A172 (cell line): ENCODE data around the gene BAIAP2. TPM values are rescaled to one million over a fixed set of nuclear protein-coding genes. Genes with fewer than 3 reads are reported as not detected.
"Not testable (repeated sequence)": the region's sequence is repeated elsewhere in the genome, so short reads cannot be mapped to it uniquely, and the experiment has no call there.

Source experiments
- DNase-seq: peaks from one replicate; pipeline ENCODE4 v3.0.0-alpha.2; 2015; ENCODE audit warnings: low spot score
- total RNA-seq: library from RNA; depleted of rRNA; stranded (reverse); fragments of >200 nt; shearing (Covaris generic); gene quantifications from 2 replicates; pipeline ENCODE4 v1.2.3, GENCODE V29; 2014

The BAIAP2 gene
- total RNA-seq, 1 experiment from 2014 or later: 89.5 TPM

DNA sequence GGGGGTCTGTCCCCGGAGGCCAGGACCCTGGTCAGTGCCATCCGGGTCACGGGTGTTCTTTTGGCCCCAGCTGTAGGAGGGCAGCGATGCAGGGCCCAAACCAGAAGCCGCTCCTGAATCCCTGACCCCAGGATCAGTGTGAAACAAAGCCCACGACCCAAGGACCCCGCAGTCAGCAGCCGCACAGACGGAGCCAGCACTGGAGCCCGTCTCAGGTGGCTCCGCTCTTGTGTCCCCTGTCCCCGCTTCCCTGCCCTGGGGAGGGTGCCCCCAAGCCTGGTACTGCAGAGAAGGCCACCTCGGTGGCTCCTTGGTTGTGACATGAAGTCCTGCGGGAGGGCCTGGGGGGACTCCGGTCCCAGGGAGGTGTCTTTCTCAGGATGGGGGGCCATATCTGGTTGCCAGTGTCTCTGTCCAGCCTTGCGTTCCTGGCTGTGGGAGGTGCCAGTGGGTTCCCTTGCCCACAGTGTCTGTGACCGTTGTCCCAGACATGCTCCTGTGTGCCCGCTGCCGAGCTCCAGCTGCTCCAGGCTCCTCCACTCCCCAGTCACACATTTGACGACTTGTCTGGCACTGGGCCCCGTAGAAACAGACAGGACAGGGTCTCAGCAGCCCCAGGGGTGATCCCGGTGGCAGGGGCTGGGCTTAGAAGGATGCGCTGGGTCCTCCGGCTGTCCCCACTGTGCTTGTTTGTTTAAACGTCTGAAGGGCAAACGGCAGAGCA is 33.6 kb downstream of the BAIAP2 start:
- DNase-seq: no peak

DNA sequence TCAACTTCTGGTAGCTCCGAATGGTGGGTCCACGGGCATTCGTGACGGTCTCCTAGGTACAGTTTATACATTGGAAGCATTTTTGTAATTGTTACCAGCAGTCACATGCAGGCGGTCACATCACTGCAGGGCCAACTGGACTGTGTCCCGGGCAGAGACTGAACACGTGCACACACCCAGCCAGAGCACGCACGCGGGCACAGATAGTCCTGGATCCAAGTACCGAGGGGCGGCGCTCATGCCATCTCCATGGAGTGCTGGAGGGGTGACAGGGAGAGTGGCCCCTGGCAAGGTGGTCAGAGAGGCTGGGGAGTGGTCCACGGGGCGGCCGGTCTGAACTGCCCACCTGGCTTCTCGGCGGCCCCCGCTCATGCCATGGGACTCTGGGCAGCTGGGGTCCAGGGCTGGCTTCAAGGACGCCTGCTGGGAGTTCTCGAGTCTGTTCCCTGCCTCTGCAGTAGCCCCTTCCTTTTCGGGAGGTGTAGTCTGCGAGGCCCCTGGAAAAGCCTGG is 34.2 kb downstream of the BAIAP2 start:
- no peak for DNase-seq

DNA sequence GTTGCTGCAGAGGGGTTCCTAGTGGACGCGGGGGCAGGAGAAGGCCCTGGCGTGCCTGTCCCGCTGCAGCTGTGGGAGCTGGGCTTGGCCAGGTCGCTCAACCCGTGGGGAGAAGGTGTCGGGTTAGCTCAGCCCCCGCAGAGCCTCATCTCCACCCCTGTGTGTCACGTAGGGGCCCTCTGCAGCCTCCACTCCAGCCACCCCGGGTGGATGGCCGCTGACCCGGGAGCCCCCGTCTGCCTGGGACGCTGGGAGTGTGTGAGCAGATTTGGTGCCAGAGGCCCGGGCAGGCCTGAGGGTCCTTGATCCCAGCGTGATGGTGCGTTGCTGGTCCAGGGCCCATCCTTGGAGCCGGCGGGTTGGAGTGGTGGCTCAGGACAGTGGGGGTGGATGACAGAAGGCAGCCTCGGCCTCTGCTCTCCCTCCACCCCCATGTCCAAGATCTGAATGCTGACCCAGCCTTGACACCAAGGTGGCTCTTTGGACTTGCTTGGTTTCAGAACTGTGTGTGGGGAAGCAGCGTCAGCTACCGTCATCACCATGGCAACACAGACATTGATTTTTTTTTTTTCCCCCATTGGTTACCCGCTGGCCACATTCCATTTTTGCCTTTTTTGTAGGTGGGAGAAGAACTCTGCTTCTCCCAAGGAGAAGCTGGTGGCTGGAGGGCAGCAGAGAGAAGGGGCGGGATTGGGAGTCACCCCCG is 35.7 kb downstream of the BAIAP2 start:
- DNase-seq: no peak

DNA sequence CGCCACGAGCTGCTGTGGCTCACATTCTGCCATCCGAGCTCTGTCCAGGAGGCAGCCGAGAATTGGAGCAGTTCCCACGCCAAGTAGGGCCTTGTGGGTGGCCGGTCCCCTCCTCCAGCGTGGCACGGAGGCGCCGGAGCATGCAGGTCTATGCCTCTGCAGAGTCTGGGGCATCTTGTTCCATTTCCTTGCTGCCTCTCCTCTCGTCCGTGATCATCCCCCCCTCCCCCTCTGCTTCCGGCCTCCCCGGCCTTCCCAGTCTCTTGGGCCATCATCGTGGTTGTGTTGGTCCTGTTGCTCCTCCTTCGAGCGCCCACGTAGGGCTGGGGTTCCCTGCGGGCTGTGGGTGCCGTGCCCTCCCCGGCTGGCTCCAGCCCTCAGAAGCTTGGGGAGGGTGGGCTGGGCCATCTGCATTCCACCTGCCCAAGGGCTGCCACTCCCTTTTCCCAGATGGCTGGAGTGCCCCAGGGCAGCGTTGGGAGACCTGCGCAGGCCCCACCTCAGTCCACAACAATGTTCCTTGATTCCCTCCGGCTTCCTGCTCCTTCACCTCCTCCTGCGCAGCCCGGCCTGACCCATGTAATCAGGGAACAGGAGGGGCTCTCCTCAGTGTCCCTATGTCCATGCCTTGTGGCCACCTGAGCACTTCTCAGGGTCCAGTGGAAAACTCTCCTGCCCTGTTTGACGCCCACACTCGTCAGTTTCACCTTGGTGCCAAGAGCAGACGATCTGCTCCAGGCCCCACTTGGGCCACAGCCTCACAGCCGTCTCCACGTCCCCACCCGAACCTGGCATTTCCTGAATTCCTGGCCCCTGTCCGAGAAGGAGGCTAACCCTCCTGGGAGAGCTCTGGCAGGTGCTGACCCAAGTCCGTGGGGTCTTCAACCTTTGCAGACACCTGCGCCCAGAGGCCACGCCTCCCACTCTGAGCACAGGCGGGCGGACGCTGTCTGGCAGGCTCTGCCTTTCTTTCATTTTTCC is 37.1 kb downstream of the BAIAP2 start:
- DNase-seq: no peak

DNA sequence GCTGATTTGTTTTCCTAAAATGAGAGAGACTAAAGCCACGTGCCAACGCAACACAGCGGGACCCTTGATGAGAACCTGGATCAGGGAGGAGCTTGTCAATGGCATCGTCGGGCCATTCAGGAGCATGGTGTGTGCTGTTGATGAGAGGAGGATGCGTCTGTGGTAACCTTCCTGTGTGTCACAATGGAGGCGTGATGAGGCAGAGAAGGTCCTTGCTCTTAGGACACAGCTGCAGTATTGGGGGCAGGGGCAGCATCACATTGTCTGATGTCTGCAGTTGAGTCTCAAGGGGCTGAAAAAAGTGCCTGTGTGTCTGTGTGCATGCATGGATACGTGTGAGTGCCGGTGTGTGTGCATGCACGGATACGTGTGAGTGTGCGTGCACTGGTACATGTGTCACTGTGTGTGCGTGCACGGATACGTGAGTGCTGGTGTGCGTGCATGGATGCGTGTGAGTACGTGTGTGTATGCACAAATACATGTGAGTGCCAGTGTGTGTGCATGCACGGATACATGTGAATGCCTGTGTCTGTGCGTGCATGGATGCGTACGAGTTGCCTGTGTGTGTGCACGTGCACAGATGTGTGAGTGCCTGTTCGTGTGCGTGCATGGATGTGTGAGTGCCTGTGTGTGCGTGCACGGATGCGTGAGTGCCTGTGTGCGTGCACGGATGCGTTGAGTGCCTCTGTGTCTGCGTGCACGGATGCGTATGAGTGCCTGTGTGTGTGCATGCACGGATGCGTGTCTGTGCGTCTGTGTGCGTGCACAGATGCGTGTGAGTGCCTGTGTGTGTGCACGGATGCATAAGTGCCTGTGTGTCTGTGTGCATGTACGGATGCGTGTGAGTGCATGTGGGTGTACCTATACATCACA is 39.3 kb downstream of the BAIAP2 start:
- no peak for DNase-seq

DNA sequence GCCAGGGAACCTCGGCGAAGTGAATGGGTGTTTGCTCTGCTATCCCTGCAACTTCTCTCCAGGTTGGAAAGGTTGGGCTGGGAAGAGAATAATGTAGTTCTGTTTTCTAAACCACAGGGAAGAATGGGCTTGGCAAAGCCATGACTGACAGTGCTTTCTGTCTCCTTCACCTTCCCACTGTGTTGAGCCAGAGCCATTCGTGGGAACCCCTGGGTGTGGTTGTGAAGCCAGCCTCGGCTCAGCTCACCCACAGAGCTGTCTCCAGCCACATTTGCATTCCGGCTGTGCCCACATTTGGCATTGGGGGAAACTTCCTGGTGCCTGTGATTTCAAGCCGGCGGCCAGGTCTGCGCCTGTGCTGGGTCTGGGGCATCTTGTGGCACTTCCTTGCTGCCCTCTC is 39.9 kb downstream of the BAIAP2 start:
- DNase-seq: peak; percentile 69

DNA sequence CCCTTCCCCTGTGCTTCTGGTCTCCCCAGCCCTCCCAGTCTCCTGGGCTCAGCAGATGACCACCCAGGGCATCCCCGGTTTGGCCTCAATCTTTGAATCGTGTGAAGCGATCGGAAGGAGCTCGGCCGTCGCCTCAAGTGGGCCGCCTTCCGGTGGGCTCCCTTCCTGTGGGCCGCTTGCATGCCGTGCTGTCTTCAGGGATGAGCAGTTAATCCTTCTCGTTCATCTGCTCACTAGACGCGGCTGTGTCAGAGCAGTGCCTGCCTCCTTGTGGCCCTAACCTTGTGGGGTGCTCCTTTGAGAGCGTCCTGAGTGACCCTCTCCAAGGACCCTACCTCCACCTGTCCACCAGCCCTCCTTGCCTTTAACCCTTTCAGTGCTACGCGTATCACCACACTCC is 40.4 kb downstream of the BAIAP2 start:
- DNase-seq: no peak

DNA sequence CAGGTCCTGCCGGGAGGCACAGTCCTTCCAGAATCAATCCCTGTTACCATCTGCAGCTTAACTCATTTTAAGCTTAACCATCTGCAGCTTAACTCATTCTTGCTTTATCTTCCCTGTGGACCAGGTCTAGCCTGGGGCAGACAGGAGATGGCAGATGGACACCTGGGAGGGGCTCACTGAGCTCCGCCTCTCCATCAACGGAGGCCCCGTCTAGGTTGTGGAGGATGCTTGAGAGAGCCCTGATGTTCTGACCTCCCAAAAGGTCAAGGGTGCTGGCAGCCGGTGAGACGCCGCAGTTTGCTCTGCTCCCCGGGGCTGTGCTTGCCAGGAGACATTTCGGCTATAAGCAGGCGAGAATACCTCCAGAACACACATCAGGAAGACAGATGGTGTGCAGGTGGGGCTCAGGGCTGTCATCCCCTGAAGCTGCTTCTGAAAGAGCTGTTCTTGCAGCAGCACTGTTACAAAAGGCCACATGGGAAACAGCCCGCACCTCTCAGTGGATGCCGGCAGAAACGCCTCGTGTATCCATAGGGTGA is 41.3 kb downstream of the BAIAP2 start:
- no peak for DNase-seq

DNA sequence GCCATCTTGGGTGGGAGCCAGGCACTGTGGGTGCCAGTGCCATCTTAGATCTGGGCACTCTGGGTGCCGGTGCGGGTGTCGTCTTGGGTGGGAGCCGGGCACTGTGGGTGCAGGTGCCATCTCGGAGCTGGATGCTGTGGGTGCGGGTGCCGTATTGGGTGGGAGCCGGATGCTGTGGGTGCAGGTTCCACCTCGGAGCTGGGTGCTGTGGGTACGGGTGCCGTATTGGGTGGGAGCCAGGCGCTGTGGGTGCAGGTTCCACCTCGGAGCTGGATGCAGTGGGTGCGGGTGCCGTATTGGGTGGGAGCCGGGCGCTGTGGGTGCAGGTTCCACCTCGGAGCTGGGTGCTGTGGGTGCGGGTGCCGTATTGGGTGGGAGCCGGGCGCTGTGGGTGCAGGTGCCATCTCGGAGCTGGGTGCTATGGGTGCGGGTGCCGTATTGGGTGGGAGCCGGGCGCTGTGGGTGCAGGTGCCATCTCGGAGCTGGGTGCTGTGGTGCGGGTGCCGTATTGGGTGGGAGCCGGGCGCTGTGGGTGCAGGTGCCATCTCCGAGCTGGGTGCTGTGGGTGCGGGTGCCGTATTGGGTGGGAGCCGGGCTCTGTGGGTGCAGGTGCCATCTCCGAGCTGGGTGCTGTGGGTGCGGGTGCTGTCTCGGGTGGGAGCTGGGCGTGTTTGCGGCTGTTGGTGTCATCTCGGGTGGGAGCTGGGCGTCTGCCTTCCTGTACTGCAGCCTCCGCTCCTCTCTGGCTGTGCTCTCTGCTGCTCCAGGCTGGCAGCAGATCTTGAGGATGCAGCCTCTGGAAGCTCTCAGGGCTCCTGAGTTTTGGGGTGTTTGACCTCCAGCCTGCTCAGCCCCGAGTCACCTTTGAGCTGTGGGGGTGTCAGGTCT is 43.3 kb downstream of the BAIAP2 start:
- not testable (repeated sequence) for DNase-seq

DNA sequence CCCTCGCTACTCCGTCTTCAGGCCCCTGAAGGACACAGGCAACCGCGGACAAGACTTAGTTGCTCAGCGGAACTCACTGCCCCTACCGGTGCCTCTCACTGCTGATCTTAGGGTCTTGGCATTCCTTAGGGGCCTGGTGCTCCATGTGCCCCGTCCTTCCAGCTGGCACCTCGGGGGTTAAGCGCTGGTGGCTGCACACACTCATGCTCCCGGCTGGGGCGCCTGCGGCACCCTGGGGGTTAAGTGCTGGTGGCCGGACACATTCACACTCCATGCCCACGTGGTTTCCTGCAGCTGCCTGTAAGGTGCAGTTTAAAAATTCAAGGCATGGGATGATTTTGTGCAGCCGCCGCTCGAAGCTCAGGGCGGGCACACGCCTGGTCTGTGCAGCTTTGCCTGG is 45.1 kb downstream of the BAIAP2 start:
- no peak for DNase-seq

DNA sequence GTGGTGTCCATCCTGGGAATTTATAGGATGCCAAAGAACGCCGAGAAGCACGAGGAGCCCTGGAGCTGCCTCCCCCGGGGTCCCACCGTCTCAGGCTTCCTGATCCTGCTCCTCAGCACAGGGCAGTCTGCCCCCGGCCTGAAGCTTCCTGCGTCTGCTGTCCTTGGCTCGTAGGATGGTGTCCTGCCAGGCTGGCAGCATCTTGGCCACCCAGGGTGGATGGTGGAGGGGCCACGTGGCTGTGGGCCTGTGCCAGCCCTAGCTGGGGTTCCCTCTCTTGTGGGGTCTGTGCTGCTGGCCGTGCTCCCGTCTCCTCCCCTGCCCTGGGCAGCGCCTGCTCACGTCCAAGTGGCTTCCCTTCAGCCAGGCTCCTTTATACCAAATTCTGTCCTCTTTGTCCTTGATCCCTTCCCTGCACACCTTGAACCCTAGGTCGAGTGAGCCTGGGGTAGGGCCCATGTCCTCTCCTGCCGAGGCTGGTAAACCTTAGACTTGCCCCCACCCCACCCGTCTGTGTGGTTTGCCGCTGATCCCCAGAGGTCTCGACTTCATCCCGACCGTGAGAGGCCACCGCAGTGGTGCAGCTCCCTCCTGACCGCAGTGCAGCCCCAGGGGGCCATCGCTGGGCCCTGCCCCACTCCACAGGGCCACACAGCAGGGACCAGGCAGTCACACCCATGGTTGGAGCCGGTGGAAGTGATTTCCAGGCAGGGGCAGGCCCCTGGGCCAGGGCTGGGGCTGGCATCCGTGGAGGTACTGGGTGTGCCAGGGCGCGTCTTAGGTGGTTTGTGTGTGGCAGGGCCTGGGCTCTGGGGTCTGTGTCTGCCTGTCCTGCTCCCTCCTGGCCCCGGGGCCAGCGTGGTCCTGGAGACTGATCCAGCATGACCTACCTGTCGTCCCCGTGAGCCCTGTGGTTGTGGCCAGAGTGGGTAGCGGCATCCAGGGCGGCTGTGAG is 46.5 kb downstream of the BAIAP2 start:
- no peak for DNase-seq

DNA sequence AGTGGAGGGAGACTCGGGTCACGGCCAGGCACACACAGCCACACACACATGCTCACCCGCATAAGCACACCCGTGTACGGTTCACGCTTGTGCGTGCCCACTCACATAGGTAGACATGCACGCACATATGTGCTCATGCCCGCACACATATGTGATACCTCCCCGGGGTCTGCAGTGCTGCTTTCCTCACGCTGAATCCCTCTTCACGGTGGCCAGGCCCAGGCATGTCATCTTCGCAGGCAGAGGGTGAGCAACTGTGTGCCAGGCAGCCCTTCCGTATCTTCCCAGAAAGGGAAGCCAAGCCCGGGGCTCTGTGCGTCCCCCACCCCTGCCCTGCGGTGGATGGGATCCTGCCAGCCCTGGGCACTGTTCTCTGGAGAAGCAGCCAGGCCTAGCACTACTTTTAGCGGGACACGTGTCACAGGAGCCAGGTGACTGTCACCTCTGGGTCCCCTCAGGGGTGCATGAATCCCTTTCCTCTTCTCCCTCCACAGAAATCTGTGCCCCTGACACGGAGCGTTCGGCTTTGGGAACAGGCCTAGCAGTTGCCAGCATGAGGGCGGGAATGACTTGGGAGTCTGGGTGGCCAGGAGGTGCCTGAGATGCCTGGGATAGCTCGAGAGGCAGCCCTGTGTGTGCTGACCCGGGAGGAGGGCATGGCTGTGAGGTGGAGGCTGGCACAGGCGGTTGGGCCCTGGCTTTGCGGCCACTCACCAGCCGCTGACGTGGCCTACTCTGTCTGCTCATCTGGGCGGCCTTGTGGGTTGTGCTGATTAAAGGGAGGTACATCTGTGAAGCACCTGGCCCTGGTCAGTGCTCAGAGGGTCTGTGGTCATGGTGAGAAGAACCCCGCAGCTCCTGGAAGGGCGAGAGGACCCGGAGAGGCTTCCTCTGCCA is 47.5 kb downstream of the BAIAP2 start:
- DNase-seq: no peak

DNA sequence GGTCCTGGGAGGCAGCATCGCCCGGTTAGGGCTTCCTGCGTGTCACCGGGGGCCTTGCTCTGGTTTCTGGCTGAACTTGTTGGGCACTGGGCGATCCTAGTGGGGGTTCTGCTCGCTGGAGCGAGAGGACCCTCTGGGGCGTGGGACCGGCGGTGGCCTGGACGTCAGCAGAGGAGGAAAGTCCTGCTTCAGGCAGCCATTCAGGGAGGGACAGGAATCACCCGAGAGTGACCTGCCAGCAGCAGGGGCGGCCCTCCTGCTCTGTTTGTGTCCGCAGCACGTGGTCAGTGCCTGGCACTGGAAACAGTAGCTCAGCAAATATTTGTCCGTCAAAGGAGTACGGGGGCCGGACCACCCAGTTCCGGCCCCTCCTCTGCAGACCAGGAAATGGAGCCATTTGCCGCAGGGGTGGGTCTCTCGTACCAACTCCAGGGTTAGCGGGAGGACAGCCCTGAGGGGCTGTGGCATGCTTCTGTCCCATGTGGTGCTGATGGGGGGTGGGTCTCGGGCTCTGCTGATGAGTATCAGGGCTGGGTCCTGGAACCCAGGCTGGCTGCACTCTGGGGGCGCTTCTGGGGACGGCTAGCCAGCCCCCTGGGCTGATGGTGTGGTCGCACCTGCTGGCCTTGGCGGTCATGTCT is 48.3 kb downstream of the BAIAP2 start:
- DNase-seq: no peak

DNA sequence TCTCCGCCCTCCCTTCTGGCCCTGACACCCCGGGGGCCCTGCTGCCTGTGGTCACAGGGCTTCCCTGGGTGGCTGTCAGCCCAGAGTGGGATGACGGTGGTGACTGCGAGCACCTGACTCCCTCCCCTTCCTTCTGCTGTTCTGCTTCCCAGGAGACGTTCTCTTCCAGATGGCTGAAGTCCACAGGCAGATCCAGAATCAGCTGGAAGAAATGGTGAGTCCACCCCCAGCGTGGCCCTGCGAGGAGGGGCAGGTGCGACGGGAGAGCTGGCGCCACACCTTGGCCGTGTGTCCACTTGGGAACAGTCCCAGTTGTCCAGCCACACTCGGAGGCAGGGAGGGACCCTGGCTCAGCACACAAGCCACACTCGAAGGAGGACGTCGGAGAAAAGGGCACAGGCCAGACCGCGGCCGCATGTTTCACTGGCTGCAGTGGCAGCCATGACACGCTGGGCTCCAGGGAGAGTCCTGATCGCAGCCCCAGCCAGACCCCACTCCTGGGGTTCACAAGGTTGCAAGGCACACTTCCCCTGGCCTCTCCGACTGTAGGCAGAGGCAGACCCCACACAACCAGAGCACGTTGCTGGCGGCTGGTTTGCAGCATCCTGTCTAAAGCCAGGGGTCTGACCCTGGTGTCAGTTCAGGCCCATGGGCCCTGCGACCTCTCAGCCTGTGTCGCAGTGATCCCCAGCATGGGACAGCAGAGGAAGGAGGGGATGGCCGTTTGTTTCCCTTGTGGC is 49.9 kb downstream of the BAIAP2 start:
- no peak for DNase-seq

DNA sequence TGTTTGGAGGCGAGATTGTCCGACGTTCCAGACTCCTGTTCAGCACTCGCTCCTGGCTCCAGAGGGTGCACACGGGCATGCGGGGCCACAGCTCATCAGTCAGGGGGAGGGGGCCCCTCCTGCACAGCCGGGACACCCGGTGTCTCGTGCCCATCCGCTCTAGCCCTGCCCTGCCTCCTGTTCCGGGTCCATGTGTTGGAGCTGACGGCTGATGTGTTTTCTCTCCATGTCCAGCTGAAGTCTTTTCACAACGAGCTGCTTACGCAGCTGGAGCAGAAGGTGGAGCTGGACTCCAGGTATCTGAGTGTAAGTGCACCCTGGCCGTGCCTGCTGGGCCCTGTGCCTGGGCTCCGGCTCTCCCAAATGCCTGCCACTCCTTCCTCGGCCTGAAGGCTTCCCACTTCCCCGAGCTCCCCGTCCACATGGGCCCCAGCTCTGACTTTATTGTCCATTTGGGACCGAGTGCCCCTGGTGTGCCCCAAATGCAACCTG is 50.5 kb downstream of the BAIAP2 start:
- DNase-seq: no peak
